ENCODE results near the gene ELMOD1. TPM values are rescaled to one million over a fixed set of nuclear protein-coding genes. Genes with fewer than 3 reads are reported as not detected.

ELMOD1 gene
- total RNA-seq, 2 donors from 2014 or later: 1.6 to 3.3 TPM

DNA sequence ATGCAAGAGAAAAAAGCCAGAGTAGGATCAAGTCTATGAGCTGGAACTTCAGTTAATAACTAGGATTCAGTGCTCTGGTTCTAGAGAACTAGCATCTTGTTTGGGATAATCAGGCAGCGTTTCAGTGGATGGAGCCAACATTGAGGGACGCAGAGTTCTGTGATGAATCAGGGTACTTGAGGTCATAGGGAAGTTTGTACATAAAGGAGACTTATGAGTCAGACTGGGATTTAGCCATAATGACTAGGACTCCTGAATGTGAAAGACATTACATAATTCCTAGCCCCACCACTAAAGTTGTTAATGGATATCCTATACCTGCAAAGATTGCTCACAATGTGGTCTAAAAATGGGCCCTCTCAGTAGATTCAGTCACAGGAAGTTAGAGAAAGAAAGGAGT lies 114.1 kb downstream of the ELMOD1 start:
- intact Hi-C loops (cut with DNase I): loop anchor here in 1 of 2 donors (5.0 kb wide), 1 partner anchor 47 kb away; no protein-coding TSS in a partner anchor
- DNase-seq (ENCODE audit: low spot score): no peak

DNA sequence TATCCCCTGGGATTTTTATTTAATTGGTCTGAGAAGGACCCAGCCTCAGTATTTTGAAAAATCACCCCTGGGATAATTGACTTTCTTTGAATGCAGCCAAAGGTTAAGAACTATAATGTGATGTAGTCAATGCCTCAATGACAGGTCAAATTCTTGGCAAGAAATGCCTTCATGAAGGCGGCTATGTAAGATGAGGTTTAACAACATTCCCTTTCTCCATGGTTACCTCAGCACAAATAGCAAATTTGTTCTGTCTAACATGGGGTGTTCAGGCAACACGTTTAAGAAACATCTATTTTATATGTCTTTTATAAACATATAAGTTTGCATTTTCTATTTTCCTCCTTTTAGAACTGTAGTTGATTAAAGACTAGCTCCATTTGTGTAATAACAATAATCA lies 115.6 kb downstream of the ELMOD1 start:
- intact Hi-C loops (cut with DNase I): loop anchor here in 1 of 2 donors (5.0 kb wide), 1 partner anchor 46 kb away; no protein-coding TSS in a partner anchor
- no peak for DNase-seq (ENCODE audit: low spot score)

DNA sequence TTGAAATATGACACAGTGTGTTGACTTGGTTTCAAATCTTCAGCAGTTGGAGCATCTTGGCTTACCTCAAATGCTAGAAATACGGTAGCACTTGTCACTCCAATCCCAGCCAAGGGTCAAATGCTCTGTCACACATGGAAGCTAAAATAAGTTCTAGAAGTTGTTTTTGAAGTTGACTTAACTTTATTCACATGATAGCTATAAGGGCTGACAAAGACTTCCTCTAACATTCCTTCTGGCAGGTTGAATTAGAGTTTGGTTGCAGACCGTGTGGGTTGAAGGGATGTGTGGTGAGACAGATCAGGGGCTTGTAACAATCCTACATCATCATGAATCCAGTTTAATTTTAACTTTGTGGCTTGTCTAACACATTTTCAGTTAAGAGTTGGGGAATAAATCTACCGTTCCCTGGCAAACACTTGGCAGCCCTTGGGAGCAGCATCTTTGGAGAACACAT lies 116.3 kb downstream of the ELMOD1 start:
- intact Hi-C loops (cut with DNase I): loop anchor here in 1 of 2 donors (5.0 kb wide), 1 partner anchor 45 kb away; no protein-coding TSS in a partner anchor
- no peak for DNase-seq (ENCODE audit: low spot score)

DNA sequence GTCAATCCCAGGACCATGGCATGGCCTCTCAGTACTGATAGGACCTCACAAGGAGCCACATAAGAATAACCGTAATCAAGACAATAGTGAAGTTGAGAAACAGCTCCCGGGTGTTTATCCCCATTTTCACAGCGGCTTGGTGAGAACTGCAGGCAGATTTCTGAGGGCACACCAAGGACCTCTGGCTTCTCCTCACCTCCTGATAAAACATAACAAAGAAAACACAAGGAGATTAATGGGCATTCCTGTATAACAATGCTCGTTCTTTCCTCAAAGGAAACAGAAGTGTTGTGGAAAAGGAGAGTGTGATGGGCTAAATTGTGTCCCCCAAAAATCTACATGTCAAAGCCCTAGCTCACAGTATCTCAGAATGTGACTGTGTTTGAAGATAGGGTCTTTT lies 116.9 kb downstream of the ELMOD1 start:
- intact Hi-C loops (cut with DNase I): loop anchor here in 1 of 2 donors (5.0 kb wide), 1 partner anchor 44 kb away; no protein-coding TSS in a partner anchor
- no peak for DNase-seq (ENCODE audit: low spot score)

DNA sequence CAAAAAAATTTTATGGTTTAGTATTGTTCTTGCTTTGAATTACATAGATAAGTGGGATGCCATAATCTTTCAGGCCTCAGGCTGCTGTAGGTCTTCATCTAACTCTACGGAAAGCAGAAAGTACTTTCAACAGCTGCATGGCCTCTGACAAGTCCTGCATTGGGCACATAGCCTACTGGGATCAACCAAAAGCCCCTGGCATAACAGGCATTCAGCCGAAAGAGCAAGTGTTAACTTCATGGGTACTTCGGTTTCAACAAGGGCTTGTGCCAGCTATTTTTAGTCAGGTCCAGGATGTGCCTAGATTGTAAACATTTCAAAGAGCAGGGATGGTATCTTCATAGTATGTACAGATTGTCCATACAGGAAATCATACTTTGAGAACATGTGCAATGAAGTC lies 117.8 kb downstream of the ELMOD1 start:
- DNase-seq (ENCODE audit: low spot score): no peak
- intact Hi-C loops (cut with DNase I): loop anchor here in 1 of 2 donors (5.0 kb wide), 1 partner anchor 44 kb away; no protein-coding TSS in a partner anchor

DNA sequence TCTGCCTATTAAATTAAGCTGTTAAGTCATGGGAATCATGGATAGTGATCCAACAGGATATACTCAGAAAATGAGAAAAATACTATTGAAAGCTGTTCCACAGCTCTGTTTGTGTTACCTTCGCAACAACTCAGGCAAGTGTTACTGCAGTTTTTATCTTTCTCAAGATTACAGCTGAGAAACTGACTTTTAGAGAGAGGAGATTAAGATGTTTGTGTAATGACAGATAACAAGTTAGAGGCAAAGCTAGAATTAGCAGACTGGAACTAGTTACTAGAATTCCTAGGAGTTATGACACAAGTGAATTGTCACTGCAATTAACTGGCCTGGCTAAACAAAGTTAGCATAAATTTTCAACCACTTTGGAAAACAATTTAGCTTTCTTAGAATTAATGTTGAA lies 119.4 kb downstream of the ELMOD1 start:
- intact Hi-C loops (cut with DNase I): no loop called here

DNA sequence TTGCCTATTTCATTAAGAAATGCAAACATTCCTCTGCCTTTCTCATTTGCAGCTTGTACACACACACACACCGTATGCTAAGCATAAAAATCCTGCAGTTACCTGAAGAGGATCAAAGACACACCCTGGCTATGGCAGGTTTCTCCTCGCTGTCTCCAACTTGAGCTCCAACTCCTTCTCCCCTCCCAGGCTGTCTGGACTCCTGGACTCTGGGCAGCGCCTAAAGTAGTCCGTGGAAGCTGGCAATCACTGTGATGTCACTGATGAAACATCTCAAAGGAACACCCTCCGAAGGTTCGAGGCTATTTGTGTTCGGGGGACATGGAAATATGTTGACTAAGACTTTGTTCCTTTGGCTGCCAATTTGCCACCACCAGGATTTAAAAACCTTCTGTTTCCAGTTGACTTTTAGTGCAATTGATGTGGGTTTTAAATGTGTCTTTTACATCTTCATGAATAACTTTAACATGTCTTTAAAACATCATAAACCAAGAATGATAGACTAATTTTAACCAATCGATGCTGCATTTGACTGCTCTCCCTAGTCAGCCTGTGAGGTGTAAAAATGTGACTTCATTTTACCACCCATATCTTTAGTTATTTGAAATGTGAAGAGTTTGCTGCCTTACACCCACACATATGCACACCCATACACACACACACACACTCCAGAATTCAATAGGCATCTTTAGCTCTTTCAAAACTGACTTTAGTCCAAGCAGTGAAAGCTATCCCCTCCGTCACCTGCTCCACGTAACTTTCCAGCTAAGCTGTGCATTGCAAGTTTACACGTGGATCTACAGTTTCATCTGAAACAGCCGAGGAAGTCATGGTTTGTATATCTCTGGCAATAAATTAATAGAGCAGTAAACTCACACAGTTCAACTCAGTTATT lies 121.2 kb downstream of the ELMOD1 start, which contains the start of gene SLN:
Gene SLN, minus strand, starts transcription at position 196 of the 895 bp plus-strand sequence.
- intact Hi-C loops (cut with DNase I): no loop called here

More for the DNA sequence above, 119.4 kb downstream of the ELMOD1 start:
- no peak for DNase-seq (ENCODE audit: low spot score)

DNA sequence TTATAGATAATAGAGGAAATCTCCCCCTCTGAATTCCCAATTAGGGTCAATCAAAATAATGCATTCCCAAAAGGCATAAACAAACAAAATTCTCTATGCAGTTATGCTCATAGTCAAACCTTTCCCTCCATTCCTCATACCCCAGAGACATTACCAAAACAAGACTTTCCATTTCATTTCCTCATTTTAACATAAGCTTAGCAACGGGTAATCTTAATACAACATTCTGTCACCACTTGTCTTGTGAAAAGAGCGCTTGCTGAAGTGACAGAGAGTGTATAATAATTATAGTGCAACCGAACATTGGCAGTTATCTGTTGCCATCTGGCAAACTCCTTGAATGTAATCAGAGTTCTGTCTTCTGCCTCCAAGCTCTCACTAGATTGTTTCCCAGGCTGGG lies 122.1 kb downstream of the ELMOD1 start:
- intact Hi-C loops (cut with DNase I): no loop called here
- DNase-seq (ENCODE audit: low spot score): no peak

More for the DNA sequence above, 121.2 kb downstream of the ELMOD1 start, which contains the start of gene SLN:
- DNase-seq (ENCODE audit: low spot score): no peak

Other genes starting within 250 kb of the ELMOD1 start
- gene CWF19L2, start 133.3 kb upstream of the ELMOD1 start, total RNA-seq: 10 to 100 TPM; 14.7 to 17.1 TPM
- 10 to 100 TPM; 10.3 to 10.7 TPM for gene ALKBH8, start 25.4 kb upstream of the ELMOD1 start, total RNA-seq
- 100 to 1,000 TPM; 159 to 475 TPM for gene SLN, start 120.9 kb downstream of the ELMOD1 start, total RNA-seq